Measurements from ENCODE around the gene FANCC.

DNA sequence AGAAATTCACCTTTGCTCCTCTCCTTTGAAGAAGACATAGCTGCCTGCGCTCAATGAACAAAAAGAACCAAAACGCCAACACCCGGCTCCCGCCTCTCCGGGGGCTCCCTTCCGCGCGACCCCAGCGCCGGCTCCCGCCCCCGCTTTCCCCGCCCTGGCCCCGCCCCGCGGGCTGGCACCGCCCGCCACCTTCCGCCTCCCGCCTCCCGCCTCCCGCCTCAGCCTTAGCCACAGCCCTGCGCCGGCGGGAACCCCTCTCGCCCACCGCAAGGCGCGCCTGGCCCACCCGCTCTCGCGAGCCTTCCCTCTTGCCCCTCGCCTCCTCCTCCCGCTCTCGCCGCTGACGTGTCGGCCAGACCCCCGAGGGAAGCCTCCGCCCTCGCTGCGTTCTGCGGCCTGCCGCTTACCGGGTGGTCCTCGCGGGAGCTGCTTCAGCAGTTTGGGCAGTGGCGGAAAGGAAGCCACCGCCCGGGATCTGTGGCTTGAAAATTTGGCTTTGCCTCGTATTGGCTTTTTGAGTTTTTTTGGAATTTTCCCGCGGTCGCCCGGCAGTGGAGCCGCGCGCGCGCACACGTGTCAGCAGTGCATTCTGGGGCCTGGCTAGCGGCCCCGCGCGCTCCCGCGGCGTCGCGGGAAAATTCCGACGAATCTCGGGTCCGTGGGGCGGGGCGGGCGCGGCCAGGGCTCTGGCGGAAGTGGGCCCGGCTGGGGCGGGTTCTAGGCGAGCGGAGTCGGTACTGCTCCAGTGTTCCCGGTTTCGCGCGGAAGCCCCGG is at the start of gene FANCC:
- TF ChIP-seq, protein P1, sequence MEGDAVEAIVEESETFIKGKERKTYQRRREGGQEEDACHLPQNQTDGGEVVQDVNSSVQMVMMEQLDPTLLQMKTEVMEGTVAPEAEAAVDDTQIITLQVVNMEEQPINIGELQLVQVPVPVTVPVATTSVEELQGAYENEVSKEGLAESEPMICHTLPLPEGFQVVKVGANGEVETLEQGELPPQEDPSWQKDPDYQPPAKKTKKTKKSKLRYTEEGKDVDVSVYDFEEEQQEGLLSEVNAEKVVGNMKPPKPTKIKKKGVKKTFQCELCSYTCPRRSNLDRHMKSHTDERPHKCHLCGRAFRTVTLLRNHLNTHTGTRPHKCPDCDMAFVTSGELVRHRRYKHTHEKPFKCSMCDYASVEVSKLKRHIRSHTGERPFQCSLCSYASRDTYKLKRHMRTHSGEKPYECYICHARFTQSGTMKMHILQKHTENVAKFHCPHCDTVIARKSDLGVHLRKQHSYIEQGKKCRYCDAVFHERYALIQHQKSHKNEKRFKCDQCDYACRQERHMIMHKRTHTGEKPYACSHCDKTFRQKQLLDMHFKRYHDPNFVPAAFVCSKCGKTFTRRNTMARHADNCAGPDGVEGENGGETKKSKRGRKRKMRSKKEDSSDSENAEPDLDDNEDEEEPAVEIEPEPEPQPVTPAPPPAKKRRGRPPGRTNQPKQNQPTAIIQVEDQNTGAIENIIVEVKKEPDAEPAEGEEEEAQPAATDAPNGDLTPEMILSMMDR (IDR thresholded peaks at IDR 0.05; ENCODE audit: insufficient read depth, low read depth, low read length), result no peak
- no peak for TF ChIP-seq EZH2 (IDR thresholded peaks at IDR 0.05; ENCODE audit: insufficient read depth, low read length)
